ENCODE measurements around the gene PHTF2. TPM values are rescaled to one million over a fixed set of nuclear protein-coding genes. Genes with fewer than 3 reads are reported as not detected.

Gene PHTF2
- total RNA-seq, 2 donors from 2014 or later, result 39.4 to 45.9 TPM

GRCh38 chr7:77794000-77794399 lies 4.6 kb upstream of the PHTF2 start:
- Histone ChIP-seq H3K4me3 (no peak overlapping the region), H3K27ac (no peak overlapping the region), H3K36me3 (no peaks in the 10 kb centered on the region), H3K9me3 (no peaks in the 10 kb centered on the region), H3K4me1 (ENCODE audit: control insufficient read depth in 1 of 2, low read depth in 2 of 2) (peaks cover 10 to 13% of the 10 kb centered on the region in 2 donors), H3K27me3 (replicated peaks; ENCODE audit: insufficient read depth) (no peaks in the 10 kb centered on the region)
- DNase-seq (ENCODE audit: low spot score) (no peak), ATAC-seq (ENCODE audit: insufficient number of reproducible peaks, low FRiP score, low read depth) (no peak)
- no peak for TF ChIP-seq CTCF (IDR thresholded peaks at IDR 0.05)

DNA sequence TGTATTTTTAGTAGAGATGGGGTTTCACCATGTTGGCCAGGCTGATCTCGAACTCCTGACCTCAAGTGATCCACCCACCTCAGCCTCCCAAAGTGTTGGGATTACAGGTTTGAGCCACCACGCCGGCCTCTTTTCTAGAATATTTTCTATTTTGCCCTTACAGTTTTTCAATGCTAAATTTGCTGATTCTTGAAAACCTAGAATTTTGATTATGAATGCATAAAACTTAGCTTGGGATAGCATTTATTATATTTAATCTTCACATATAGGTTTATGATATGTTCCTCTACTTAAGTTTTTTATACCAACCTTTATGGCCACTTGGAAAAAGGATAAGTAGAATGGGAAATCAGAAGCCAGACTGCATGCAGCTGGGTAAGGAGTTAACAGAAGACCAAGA lies 2.5 kb upstream of the PHTF2 start:
- no peak for TF ChIP-seq CTCF (IDR thresholded peaks at IDR 0.05)
- DNase-seq (ENCODE audit: low spot score) (no peak), ATAC-seq (ENCODE audit: insufficient number of reproducible peaks, low FRiP score, low read depth) (no peak)
- Histone ChIP-seq H3K4me1 (ENCODE audit: control insufficient read depth in 1 of 2, low read depth in 2 of 2) (peaks cover 13 to 27% of the 10 kb centered on the region in 2 donors), H3K9me3 (no peaks in the 10 kb centered on the region), H3K27ac (no peak overlapping the region), H3K27me3 (replicated peaks; ENCODE audit: insufficient read depth) (no peaks in the 10 kb centered on the region), H3K36me3 (no peaks in the 10 kb centered on the region), H3K4me3 (no peak overlapping the region)

DNA sequence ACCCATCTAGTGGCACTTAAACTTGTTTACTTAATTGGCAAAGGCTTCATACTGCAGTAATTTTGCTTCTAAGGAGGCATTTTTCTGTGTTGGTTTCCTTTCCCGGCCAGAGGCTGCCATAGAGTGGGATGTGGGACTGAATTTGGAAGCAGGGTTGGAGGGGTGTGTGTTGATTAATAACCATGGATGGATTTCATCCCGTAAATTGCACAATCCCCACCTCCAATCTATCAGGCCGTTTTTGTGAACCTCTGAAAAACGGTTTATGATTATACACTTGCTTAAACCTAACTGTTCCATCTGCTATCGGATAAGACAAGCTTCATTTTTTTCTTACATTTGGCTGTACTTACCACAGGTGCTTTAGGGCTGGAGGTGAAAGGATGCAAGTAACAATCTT lies 1.6 kb upstream of the PHTF2 start:
- H3K27ac ChIP-seq, result no peak overlapping the region
- peaks cover 13 to 27% of the 10 kb centered on the region in 2 donors for H3K4me1 ChIP-seq (ENCODE audit: control insufficient read depth in 1 of 2, low read depth in 2 of 2)
- H3K27me3 ChIP-seq (replicated peaks; ENCODE audit: insufficient read depth), result no peaks in the 10 kb centered on the region
- DNase-seq (ENCODE audit: low spot score), result no peak
- no peak for TF ChIP-seq CTCF (IDR thresholded peaks at IDR 0.05)
- no peaks in the 10 kb centered on the region for H3K9me3 ChIP-seq
- ATAC-seq (ENCODE audit: insufficient number of reproducible peaks, low FRiP score, low read depth), result no peak
- H3K36me3 ChIP-seq, result no peaks in the 10 kb centered on the region
- peak overlapping the region; percentile 93 for H3K4me3 ChIP-seq

- no peaks in the 10 kb centered on the region for H3K9me3 ChIP-seq
- ATAC-seq (ENCODE audit: insufficient number of reproducible peaks, low FRiP score, low read depth), result no peak
- H3K4me3 ChIP-seq, result peak overlapping the region; percentile 93
- no peak for DNase-seq (ENCODE audit: low spot score)
- no peak for TF ChIP-seq CTCF (IDR thresholded peaks at IDR 0.05)
- no peaks in the 10 kb centered on the region for H3K36me3 ChIP-seq
- peak overlapping the region; percentile 72 to 81 for H3K27ac ChIP-seq
- H3K4me1 ChIP-seq (ENCODE audit: control insufficient read depth in 1 of 2, low read depth in 2 of 2), result peaks cover 13 to 32% of the 10 kb centered on the region in 2 donors
- H3K27me3 ChIP-seq (replicated peaks; ENCODE audit: insufficient read depth), result no peaks in the 10 kb centered on the region
These were observed 709 bp upstream of the PHTF2 start for GRCh38 chr7:77797734-77798393.

DNA sequence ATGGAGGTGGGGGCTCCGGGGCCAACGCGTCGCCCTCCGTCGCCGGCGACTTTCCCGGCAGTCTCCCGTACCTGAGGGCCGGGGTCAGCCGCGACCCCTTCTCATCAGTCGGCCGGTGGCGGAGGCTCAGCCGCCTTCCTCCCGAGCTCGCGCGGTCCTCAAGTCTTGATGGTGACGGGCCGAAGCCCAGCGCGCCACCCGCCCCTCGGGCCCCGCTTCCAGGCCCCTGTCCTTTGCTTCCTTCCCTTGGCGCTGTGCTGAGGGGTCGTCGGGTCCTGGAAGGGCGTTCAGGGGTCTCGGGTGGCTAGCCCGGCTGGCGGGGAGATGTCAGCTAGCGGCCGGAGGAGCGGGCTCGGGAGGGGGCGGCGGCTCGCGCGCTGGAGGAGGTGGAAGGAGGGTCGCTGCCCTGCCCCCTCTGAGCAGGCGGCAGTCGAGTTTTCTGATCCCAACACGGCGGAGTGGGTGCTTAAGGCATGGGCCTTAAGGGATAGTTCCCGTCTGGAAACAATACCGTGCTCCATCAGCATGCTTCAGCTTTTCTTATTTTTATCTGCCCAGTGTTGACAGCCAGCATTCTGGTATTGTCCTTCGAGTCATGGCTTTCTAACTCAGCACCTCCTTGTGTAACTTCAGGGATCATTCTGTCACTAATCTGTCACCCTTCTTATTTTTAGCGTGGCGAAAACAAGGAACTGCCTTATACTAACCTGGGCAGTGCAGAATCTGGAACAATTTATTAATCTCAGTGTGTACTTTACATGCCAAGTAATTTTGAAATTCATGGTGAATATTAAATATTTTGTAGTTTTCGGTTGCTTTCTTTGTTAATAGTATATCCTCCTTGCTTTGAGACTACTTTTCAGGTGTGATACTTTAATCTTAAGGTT lies 748 bp downstream of the PHTF2 start:
- Histone ChIP-seq H3K27ac (peak overlapping the region; percentile 80 to 86), H3K4me1 (ENCODE audit: control insufficient read depth in 1 of 2, low read depth in 2 of 2) (peaks cover 13 to 39% of the 10 kb centered on the region in 2 donors), H3K9me3 (no peaks in the 10 kb centered on the region), H3K4me3 (peak overlapping the region; percentile 93), H3K27me3 (replicated peaks; ENCODE audit: insufficient read depth) (no peaks in the 10 kb centered on the region), H3K36me3 (no peaks in the 10 kb centered on the region)
- ATAC-seq (ENCODE audit: insufficient number of reproducible peaks, low FRiP score, low read depth) (no peak), DNase-seq (ENCODE audit: low spot score) (no peak)
- TF ChIP-seq CTCF (IDR thresholded peaks at IDR 0.05), result no peak
